GM12874 (cell line): ENCODE data around the gene SRSF5.

Experiments used
- CTCF ChIP-seq: IDR thresholded peaks from 2 replicates; pipeline ENCODE4 v1.5.1; 2011; ENCODE audit warnings: low read depth, mild to moderate bottlenecking, control low read depth, low read length, moderate library complexity; ENCODE audit not compliant: insufficient read depth

Gene SRSF5

DNA sequence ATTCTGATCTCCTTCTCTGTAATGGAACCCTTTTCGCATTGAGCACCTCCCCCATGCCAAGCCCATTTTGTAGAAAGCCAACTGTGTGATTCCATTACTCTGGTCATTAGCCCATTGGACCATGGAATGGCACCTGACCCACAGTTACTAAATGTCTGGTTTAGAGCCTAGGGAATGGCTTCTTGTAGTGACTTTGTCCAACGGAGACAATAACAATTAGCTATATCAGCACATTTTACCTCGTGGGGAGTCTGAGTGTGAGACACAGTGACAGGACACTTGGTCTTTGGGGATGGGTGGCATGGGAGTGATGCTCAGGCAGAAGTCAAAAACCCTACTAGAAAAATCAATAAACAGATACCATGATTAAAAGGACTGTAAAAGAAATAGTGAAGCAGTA, 19.7 kb downstream of the SRSF5 start:
- TF ChIP-seq CTCF: no peak

DNA sequence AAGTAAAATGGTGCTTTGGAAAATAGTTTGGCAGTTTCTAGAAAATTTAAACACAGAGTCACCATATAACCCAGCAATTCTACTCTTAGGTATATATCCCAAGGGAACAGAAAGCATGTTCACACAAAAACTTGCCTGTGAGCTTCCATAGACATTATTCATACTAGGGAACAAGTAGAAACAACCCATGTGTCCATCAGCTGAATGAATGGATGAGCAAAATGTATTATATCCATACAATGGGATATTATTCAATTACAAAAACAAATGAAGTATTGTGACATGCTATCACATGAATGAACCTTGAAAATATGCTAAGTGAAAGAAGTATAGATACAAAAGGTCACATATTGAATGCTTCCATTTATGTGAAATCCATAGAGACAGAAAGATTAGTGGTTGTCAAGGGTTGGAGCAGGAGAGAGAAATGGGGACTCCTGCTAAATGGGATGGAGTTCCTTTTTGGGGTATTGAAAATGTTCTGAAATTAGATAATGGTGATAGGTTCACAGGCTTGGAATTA, 22.2 kb downstream of the SRSF5 start:
- no peak for TF ChIP-seq CTCF

- no peak for TF ChIP-seq CTCF
Observed at GRCh38 chr14:69792887-69793421, 26.0 kb downstream of the SRSF5 start.

DNA sequence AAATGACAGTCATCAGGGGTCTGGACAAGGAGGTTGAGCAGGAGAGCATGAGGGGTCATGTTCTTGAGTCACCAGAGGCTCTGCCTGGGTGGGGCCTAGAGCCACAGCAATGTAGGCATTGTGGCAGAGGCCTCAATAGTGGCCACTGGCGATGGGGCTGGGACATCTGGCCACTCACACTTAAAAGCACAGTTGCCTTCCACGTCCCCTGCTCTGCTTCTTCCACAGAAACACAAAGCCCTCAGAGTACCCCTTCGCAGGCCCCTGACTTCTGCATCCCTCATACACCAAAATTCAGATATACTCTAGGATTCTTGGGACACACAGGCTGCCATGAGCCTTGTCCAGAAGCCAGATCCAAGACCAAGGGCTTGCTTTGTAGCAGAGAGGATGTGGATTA, 27.8 kb downstream of the SRSF5 start:
- no peak for TF ChIP-seq CTCF

- TF ChIP-seq CTCF: no peak
Observed at GRCh38 chr14:69795691-69796090, 28.7 kb downstream of the SRSF5 start.

DNA sequence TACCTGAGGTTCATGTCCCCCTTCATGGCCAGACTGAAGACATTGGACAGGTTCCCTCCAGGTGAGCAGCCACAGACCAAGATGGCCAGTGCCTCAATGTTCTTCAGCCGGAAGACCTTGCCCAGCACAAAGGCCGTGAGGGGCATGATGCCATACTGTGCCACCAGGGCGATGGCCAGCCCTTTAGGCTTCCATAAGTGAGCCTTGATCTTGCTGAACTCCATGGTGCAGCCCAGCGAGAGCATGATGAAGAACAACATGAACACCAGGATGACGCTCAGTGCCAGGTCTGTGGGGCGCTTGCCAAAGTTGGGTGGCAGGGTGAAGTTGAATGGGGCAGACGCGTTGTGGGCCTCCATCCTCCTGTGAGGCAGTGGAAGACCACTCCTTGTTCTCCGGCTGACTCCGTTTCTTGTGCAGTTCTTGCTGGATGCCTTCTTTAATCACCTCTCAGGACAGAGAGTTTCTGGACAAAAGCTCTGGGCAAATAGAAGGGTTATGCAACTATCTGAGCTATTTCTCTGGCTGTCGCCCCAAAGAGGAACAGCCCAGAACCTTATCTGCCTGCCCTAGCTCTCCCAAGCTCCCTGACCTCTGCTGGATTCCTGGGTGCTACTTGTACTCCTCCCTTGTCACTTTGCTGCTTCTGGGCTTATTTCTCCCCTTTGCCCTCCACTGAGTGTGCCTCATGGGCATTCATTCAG, 30.0 kb downstream of the SRSF5 start, which contains the start of gene SLC10A1:
SLC10A1 (minus strand) TSS at position 445 of the 704 bp plus-strand sequence; CDS start at position 359, 86 bp downstream.
- no peak for TF ChIP-seq CTCF

DNA sequence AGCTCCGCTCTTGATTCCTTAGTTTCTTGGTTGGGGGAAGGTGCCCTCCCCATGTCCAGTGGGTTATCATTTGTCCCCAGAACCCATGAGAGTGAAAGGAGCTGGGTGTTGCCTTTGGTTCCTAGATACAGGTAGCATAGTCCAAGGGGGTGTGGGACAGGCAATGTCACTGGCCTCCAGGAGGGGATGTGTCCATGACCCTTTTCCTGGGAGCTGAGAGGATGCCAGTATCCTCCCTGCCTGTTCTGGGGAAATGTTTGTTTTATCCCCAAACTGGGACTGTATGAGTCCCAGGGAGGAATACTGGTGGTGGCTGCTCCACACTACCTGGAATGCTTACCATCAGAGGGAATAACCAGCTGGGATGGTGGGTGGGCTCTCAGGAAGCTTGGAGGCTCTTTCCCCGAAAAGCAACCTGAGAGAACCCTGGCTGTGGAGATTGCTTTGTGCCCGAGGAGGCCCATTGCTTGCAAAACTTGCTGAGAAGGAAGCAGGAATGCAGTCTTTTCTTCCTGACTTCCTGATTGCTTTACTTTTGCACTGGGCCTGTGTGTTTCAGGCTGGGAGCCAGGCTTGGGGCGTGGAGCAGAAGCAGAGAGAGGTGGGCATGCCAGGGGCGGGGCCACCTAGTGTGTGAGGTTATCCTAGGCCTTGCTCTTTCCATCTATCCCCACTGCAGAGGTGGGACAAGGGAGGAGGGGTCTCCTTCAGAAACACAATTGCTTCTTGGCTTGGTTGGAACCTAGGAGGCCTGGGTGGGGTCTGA, 30.8 kb downstream of the SRSF5 start:
- no peak for TF ChIP-seq CTCF
